ENCODE data around the gene HTR7. TPM values are rescaled to one million over a fixed set of nuclear protein-coding genes. Genes with fewer than 3 reads are reported as not detected.

The HTR7 gene
- total RNA-seq, 1 donor, result 4.6 TPM

DNA sequence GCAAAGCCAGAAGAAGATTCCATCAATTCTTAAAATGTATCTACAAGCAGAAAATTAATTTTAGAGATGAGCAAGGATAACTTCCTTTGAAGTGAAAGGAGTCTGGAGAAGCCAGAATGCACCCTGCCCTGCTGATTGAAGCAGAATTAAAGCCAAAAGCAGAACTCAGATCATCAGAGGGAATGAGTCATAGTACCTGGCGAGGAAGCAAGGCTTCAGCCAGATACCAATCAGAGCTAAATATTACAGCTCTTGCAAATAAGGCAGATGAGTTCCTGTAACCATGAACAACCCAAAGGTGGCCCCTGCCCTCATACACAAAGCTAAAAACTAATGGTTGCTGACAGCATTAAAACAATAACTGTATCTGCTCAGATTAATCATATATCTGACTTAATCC, 10.4 kb downstream of the HTR7 start:
- TF ChIP-seq, protein P1, sequence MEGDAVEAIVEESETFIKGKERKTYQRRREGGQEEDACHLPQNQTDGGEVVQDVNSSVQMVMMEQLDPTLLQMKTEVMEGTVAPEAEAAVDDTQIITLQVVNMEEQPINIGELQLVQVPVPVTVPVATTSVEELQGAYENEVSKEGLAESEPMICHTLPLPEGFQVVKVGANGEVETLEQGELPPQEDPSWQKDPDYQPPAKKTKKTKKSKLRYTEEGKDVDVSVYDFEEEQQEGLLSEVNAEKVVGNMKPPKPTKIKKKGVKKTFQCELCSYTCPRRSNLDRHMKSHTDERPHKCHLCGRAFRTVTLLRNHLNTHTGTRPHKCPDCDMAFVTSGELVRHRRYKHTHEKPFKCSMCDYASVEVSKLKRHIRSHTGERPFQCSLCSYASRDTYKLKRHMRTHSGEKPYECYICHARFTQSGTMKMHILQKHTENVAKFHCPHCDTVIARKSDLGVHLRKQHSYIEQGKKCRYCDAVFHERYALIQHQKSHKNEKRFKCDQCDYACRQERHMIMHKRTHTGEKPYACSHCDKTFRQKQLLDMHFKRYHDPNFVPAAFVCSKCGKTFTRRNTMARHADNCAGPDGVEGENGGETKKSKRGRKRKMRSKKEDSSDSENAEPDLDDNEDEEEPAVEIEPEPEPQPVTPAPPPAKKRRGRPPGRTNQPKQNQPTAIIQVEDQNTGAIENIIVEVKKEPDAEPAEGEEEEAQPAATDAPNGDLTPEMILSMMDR (IDR thresholded peaks at IDR 0.05; ENCODE audit: insufficient read depth, low read length), result no peak
- peak; percentile 75 for DNase-seq (ENCODE audit: low read depth)
- no peak overlapping the region for H3K4me3 ChIP-seq (ENCODE audit: low read depth, low read length)

DNA sequence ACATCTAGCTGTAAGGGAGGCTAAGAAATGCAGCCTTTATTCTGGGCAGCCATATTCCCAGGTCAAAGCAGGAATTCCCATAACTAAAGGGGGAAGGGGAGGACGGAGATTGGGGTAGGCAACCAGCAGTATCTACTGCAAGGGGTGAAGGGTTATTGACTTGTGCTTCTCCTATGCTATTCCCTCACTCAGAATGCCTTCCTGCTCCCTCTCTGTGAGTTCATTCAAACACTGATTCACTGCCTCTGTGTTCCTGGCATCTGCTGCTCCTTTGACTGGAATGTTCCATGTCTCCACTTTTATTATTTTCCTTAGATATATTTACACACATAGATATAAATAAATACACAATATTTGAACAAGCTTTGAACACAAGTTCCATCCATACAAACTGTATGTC, 11.1 kb downstream of the HTR7 start:
- no peak for DNase-seq (ENCODE audit: low read depth)
- H3K4me3 ChIP-seq (ENCODE audit: low read depth, low read length), result no peak overlapping the region
- TF ChIP-seq, protein P1 (IDR thresholded peaks at IDR 0.05; ENCODE audit: insufficient read depth, low read length), result no peak

GRCh38 chr10:90845726-90846125, 12.1 kb downstream of the HTR7 start:
- TF ChIP-seq, protein P1 (IDR thresholded peaks at IDR 0.05; ENCODE audit: insufficient read depth, low read length), result no peak
- no peak for DNase-seq (ENCODE audit: low read depth)
- H3K4me3 ChIP-seq (ENCODE audit: low read depth, low read length), result no peak overlapping the region

GRCh38 chr10:90842725-90843124, 15.1 kb downstream of the HTR7 start:
- TF ChIP-seq, protein P1 (IDR thresholded peaks at IDR 0.05; ENCODE audit: insufficient read depth, low read length), result no peak
- H3K4me3 ChIP-seq (ENCODE audit: low read depth, low read length), result no peak overlapping the region
- no peak for DNase-seq (ENCODE audit: low read depth)

GRCh38 chr10:90837486-90837885, 20.4 kb downstream of the HTR7 start:
- DNase-seq (ENCODE audit: low read depth), result no peak
- no peak overlapping the region for H3K4me3 ChIP-seq (ENCODE audit: low read depth, low read length)
- TF ChIP-seq, protein P1 (IDR thresholded peaks at IDR 0.05; ENCODE audit: insufficient read depth, low read length), result no peak

GRCh38 chr10:90834326-90834725, 23.5 kb downstream of the HTR7 start:
- TF ChIP-seq, protein P1 (IDR thresholded peaks at IDR 0.05; ENCODE audit: insufficient read depth, low read length), result no peak
- no peak overlapping the region for H3K4me3 ChIP-seq (ENCODE audit: low read depth, low read length)
- DNase-seq (ENCODE audit: low read depth), result no peak

DNA sequence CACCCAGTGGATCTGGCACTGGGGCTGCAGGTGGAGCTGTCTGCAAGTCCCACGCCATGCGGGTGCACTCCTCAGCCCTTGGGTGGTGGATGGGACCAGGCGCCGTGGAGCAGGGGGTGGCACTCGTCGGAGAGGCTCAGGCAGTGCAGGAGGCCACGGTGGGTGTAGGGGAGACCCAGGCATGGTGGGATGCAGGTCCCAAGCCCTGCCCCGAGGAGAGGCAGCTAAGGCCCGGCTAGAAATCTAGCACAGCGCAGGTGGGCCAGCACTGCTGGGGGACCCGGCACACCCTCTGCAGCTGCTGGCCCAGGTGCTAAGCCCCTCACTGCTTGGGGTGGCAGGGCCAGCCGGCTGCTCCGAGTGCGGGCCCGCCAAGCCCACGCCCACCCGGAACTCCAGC, 25.7 kb downstream of the HTR7 start:
- H3K4me3 ChIP-seq (ENCODE audit: low read depth, low read length), result no peak overlapping the region
- no peak for DNase-seq (ENCODE audit: low read depth)
- TF ChIP-seq, protein P1 (IDR thresholded peaks at IDR 0.05; ENCODE audit: insufficient read depth, low read length), result no peak
